ENCODE data around the gene HOTAIR. TPM values are rescaled to one million over a fixed set of nuclear protein-coding genes. Genes with fewer than 3 reads are reported as not detected.

The HOTAIR gene
- total RNA-seq, 3 donors from 2014 or later, result not detected

DNA sequence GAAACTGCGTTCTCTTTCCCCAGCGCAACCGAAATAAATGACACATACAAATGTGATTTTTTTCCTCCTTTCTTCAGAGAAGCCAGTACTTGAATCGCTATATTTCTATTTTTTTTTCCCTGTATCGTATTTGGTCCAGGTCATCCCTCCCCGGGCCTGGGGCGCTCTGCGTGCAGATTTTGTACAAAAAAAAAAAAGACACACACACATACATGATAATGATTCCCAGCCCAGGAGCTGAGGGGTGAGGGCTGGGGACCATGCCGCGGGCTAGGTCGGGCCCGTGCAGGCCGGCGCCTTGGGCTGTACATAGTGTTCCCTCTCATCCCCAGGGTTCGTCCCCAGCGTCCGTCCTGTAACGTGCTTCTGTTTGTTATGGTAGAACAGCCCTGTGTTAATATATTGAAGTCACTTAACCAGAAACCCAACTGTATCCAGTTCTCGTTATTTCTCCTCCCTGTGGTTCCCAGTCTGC is 28.2 kb upstream of the HOTAIR start:
- intact Hi-C loops (cut with DNase I, micrococcal nuclease), result no loop called here
- H3K4me3 ChIP-seq, result no peak overlapping the region
- ATAC-seq, result no peak
- peak in 1 of 3 donors; percentile 15 for DNase-seq
- no peaks in the 10 kb centered on the region for H3K36me3 ChIP-seq (ENCODE audit: low read depth)
- peaks cover 9% of the 10 kb centered on the region for H3K4me1 ChIP-seq (ENCODE audit: low read depth)
- TF ChIP-seq, protein P1, sequence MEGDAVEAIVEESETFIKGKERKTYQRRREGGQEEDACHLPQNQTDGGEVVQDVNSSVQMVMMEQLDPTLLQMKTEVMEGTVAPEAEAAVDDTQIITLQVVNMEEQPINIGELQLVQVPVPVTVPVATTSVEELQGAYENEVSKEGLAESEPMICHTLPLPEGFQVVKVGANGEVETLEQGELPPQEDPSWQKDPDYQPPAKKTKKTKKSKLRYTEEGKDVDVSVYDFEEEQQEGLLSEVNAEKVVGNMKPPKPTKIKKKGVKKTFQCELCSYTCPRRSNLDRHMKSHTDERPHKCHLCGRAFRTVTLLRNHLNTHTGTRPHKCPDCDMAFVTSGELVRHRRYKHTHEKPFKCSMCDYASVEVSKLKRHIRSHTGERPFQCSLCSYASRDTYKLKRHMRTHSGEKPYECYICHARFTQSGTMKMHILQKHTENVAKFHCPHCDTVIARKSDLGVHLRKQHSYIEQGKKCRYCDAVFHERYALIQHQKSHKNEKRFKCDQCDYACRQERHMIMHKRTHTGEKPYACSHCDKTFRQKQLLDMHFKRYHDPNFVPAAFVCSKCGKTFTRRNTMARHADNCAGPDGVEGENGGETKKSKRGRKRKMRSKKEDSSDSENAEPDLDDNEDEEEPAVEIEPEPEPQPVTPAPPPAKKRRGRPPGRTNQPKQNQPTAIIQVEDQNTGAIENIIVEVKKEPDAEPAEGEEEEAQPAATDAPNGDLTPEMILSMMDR (IDR thresholded peaks at IDR 0.05), result no peak
- H3K9me3 ChIP-seq, result no peaks in the 10 kb centered on the region

DNA sequence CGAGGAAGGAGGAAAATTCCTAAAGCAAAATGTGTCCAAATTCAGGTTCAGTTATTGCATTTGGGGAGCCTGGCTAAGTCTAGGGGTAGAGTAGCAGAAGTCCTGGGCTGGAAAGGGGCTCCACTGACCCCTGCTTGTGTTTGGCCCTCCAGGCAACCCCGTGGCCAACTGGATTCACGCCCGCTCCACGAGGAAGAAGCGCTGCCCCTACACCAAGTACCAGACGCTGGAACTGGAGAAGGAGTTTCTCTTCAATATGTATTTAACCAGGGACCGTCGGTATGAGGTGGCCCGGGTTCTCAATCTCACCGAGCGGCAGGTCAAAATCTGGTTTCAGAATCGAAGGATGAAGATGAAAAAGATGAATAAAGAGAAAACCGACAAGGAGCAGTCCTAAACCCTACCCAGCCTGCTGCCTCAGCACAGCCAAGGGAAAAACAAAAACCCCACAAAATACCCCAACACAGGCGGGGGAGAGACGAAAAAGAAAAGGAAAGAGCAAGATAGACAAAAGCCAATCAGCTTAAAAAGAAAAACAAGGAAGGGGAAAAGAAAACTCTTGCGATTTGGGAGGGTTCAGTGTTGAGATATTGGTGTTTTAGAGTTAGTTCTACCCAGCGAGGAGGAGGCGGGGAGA is 27.6 kb upstream of the HOTAIR start:
- Histone ChIP-seq H3K4me3 (no peak overlapping the region), H3K9me3 (no peaks in the 10 kb centered on the region), H3K4me1 (ENCODE audit: low read depth) (peaks cover 9% of the 10 kb centered on the region), H3K36me3 (ENCODE audit: low read depth) (no peaks in the 10 kb centered on the region)
- intact Hi-C loops (cut with DNase I, micrococcal nuclease), result no loop called here
- ATAC-seq (no peak), DNase-seq (peak in 1 of 3 donors; percentile 13)
- TF ChIP-seq, protein P1 (IDR thresholded peaks at IDR 0.05), result no peak

DNA sequence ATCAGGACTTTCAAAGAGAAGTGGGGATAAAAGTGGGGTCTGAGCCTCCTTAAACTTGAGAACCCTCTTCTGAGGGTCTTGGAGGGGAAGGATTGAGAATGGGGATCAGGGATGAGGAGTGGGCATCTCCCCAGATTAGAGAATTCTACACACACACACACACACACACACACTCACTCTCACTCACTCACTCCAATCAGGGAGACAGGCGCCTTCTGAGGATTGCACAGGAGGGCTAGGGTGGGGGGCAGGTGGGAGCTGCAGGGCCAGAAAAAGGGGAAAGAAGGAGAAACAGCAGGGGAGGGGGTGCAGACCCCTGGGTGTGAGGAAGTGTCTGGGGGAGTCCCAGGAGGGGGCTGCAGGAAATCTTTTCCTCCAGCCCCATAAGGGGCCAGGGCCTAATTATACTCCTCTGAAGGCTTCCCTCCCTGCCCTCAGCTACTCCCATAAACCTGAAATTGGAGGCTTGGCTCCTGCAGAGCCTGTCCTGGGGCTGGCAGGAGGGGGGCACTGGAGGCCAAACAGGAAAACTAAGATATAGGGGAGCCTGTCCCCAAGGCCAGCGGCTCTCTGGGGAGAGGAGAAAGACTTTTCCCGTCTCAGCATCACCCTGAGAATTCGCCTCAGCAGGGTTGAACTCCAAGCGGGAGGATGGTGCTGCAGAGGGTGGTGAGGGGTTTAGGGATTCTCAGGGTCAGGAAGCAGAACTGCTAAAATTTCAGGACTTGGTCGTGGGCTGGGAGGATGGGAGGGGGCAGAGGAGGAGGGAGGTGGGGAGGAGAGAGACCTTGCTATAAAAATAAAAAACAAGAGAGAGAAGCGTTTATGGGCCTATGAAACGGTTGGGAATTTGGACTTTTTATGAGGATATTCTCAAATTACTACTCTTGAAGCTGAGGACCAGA is 26.8 kb upstream of the HOTAIR start:
- TF ChIP-seq, protein P1 (IDR thresholded peaks at IDR 0.05), result no peak
- DNase-seq, result no peak
- no peak overlapping the region for H3K4me3 ChIP-seq
- H3K9me3 ChIP-seq, result no peaks in the 10 kb centered on the region
- intact Hi-C loops (cut with DNase I, micrococcal nuclease), result no loop called here
- H3K36me3 ChIP-seq (ENCODE audit: low read depth), result no peaks in the 10 kb centered on the region
- ATAC-seq, result no peak
- peaks cover 9% of the 10 kb centered on the region for H3K4me1 ChIP-seq (ENCODE audit: low read depth)

DNA sequence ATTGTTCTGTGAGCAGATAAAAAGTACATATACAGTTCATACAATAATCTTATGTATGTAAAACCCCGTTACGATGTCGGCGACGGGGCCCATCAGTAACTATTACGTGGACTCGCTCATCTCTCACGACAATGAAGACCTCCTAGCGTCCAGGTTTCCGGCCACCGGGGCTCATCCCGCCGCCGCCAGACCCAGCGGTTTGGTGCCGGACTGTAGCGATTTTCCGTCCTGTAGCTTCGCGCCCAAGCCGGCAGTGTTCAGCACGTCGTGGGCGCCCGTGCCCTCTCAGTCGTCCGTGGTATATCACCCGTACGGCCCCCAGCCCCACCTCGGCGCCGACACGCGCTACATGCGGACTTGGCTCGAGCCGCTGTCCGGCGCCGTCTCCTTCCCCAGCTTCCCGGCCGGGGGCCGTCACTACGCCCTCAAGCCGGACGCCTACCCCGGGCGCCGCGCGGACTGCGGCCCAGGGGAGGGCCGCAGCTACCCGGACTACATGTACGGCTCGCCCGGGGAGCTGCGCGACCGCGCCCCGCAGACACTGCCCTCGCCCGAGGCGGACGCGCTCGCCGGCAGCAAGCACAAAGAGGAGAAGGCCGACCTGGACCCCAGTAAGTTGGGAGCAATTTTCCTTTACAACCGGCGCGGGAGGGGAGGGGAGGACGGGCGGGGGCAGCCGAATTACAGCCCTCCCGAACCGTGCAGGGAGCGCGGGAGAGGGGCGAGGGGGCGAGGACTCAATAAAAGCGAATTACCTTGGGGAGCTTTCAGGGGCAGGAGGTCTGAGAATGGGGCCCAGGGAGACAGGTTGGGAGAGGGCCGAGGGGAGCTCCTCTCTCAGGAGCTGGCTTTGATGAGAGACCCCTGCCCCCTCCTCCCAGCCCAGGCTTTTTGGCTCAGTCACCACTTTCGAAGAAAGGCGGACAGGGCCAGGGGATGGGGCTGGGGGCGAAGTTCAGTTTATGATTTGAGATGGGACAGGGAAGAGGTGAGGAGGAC is 25.7 kb upstream of the HOTAIR start, which contains the start of gene HOXC9:
HOXC9 (plus strand) TSS at position 46 of the 999 bp plus-strand sequence; CDS start at position 74, 28 bp downstream.
- H3K9me3 ChIP-seq, result no peaks in the 10 kb centered on the region
- H3K4me3 ChIP-seq, result no peak within 1 kb of the TSS
- H3K36me3 ChIP-seq (ENCODE audit: low read depth), result no peaks in the 10 kb centered on the region
- TF ChIP-seq, protein P1 (IDR thresholded peaks at IDR 0.05), result no peak
- DNase-seq, result peak in 1 of 3 donors; percentile 36
- ATAC-seq, result no peak
- H3K4me1 ChIP-seq (ENCODE audit: low read depth), result peaks cover 16% of the 10 kb centered on the region
- intact Hi-C loops (cut with DNase I, micrococcal nuclease), result no loop called here

DNA sequence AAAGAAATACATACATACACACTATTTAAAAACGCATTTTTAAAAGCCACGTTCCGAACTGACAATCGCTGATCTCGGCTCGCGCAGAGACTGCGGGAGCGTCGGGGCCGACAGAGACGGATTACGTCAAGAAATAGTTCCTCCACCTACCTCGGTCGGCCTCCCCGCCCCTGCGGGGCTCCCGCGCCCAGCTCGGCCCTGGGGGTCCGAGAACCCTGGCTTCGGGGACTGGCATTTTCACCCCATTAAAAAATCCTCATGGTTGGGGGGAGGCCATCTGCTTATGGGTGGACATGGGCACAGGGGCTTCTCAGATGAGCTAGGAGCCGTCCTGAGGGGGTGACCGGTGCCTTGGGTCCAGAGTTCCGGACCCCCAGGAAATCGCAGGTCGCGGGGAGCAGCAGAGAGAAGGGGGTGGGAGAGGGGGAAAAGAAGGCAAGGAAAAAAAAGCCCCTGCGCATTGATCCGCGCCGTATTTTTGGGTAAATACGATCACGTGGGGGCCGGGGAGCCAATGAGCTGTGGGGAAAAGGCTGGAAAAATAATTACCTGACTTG is 24.9 kb upstream of the HOTAIR start:
- DNase-seq, result peak in 1 of 3 donors; percentile 20
- Histone ChIP-seq H3K36me3 (ENCODE audit: low read depth) (no peaks in the 10 kb centered on the region), H3K9me3 (no peaks in the 10 kb centered on the region), H3K4me1 (ENCODE audit: low read depth) (peaks cover 23% of the 10 kb centered on the region), H3K4me3 (no peak overlapping the region)
- no peak for ATAC-seq
- intact Hi-C loops (cut with DNase I, micrococcal nuclease), result no loop called here
- TF ChIP-seq, protein P1 (IDR thresholded peaks at IDR 0.05), result no peak
